UCSD-AML1 (cell line): Measurements from ENCODE around the gene DDAH2.

Experiments
- DNase-seq: peaks from one replicate; lab custom pipeline; 2025; ENCODE audit not compliant: unreplicated experiment; lab: John Stamatoyannopoulos, UW

DDAH2 gene

GRCh38 chr6:31728767-31729514 lies at the start of gene DDAH2:
Gene DDAH2 (minus strand): TSS chr6:31729299. CDS start chr6:31729161, 138 bp downstream.
- no peak for DNase-seq

- no peak for DNase-seq
Measured at GRCh38 chr6:31778193-31778592, 49.1 kb upstream of the DDAH2 start.

DNA sequence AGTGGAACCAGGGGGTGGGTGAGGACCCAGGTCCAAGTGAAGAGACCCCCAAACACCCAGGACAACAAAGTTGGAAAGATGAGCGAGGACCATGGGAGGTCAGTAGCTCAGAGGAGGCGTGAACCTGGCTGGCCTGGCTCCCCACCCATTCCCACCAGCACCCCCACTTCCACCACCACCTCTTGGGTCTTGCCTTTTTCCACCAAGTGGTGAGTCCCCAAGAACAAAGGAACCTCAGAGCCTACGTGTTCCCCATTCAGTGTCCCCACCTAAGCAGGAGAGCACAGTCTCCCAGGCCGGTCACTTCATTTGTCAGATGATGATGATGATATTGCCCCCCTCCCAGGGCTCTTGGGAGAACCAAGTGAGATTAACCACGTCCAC lies 48.6 kb upstream of the DDAH2 start:
- DNase-seq: no peak

DNA sequence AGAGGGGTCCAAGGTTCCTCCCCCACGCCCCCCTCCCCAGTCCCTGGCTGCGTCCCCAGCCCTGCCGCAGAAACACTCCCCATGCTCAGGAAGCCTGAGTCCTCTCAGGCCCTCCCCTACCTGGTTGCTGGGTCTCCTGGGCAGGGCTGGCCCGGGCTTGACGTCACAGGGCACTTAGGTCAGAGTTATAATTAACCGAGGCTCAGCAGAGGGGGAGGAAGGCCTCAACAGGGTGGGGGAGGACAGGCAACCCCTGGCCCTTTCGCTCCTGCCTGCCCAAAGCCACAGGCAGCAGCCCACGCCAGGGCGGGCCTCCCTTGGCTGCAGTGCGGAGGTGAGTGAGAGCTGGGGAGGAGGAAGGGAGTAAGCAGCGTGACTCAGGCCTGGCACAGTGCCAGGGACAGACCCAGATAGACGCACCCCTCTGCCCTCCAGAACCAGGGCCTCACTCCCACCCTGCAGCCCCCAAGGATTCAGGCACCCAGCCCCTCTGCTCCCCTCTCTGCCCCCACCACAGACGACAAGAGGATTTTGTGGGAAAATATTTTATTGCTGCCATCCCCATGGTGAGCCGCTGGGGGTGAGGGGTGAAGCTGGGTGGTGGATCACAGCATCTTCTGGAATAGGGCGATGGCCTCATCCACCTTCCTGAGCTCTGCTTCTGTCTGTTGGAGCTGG lies 48.0 kb upstream of the DDAH2 start, which contains the start of gene VWA7:
Gene VWA7 (minus strand): TSS at position 340 of the 678 bp plus-strand sequence. CDS start 549 bp downstream, outside the sequence.
- peak; percentile 86 for DNase-seq

GRCh38 chr6:31776485-31776988 lies 47.4 kb upstream of the DDAH2 start:
- no peak for DNase-seq

DNA sequence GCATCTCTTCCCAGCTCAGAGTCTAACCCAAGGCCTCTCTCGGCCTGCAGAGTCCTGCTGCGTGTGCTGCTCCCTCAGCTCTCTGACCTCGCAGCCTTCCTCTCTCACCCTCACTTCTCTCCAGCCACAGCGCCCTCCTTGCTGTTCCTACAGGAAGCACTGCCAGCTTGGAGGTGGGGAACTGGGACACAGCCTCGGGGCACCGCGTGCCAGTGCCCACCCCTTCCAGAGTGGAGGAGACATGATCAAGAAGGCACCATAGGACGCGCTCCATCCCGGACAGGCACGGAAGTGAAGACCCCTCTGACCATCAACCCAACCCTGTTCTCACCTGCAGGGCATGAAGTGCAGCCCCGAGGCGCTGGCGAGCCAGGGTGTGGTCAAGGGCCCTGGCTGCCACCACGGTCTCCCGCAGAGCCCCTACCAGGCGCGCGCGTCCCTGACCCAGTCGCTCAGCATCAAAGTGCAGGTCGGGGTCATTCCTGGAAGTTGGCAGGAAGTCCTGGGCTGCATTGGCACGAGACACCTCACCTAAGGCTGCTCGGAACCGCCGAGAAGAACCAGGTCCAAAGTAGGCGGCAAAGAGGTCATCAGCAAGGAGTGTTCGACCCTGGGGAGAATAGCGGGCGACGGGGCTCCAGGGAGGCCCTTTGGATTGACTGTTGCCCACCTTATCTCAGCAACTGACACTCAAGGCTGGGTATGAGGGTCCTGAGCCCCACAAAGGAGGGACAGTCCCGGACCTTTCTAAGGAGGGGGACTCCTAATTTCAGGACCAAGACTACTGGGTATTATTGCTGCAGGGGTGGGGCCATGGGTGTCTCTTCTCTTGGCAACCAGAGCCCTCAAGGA lies 46.8 kb upstream of the DDAH2 start:
- no peak for DNase-seq

- no peak for DNase-seq
Measured at GRCh38 chr6:31775184-31775583, 46.1 kb upstream of the DDAH2 start.

- no peak for DNase-seq
Measured at GRCh38 chr6:31771992-31772358, 42.9 kb upstream of the DDAH2 start.

GRCh38 chr6:31770860-31771259 lies 41.8 kb upstream of the DDAH2 start:
- no peak for DNase-seq

DNA sequence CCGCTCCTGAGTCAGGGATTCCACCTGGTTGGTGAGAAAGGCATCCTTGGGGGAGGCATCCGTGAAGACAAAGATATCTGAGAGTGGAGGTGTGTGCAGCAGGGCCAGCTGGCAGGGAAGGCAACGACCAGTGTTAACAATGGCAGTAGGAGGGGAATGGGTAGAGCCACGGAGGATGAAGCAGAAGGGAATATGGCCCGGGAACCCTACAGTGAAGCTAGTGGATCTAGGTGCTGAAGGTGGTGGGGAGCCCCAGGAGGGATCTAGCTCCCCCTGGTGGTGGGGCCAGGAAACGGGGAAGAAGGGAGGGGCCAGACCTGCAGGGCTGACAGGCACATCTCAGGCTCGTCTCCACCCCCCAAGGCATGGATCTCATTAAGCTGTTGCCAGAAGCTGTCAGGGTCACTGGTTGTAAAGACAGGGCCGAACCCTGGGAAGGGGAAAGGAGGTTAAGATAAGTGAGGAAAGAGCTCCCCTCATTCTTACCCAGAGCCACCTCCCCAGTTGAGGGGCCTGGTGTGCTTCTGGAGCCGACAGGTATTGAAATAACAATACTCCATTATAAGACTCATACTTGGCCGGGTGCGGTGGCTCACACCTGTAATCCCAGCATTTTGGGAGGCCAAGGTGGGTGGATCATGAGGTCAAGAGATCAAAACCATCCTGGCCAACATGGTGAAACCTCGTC lies 40.7 kb upstream of the DDAH2 start:
- DNase-seq: peak; percentile 88

- DNase-seq: no peak
Measured at GRCh38 chr6:31768363-31769257, 39.5 kb upstream of the DDAH2 start.

DNA sequence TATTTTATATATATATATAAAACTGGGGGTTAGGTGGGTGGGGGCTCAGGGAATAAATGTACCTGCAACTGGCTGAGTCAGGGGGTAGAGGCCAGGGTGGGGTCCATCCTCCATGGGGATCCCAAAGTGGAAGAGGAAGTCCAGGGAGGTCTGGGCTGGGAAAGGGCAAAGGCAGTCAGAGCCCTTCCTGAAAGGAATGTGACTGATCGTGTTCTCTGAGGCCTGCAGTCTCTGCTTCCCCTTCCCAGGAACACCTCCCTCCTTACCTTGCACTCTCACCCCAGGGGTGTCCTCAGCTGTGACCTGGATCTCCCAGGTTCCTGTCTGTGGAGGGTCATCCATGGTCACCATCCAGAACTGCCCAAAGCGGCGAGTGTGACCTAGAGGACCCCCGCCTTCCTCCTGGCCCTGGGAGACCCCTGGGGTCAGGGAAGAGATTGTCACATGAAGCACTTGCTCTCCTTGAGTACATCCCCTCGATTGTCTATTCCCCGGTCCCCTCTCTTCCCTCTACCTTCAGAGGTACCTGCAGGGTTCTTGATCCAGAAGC lies 38.1 kb upstream of the DDAH2 start:
- no peak for DNase-seq

GRCh38 chr6:31765910-31766794 lies 37.1 kb upstream of the DDAH2 start:
- DNase-seq: no peak

GRCh38 chr6:31765559-31765909 lies 36.4 kb upstream of the DDAH2 start:
- no peak for DNase-seq

GRCh38 chr6:31764198-31764597 lies 35.1 kb upstream of the DDAH2 start:
- no peak for DNase-seq

DNA sequence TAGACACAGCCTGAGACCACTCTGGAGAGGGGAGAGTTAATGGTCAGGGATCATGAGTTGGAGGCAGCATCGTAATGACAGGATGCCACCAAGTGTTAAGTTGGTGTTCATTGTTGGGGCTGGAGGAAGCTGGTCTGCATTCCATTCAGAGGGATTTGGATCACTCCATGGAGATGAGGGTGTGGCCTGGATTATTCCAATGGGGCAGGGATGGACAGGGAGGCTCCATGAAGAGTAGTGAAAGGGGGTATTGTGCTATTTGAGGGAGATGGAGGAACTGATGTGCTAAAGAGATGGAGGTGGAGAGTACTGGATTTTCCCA lies 34.5 kb upstream of the DDAH2 start:
- no peak for DNase-seq

- DNase-seq: no peak
Measured at GRCh38 chr6:31762878-31763618, 33.9 kb upstream of the DDAH2 start.

- no peak for DNase-seq
Measured at GRCh38 chr6:31762356-31762755, 33.3 kb upstream of the DDAH2 start, which contains the start of gene SAPCD1. Gene SAPCD1 (plus strand): TSS chr6:31762656. CDS start chr6:31763055, 399 bp downstream.
